PC-3 (cell line): ENCODE results near the gene LYVE1. TPM values are rescaled to one million over a fixed set of nuclear protein-coding genes. Genes with fewer than 3 reads are reported as not detected.

ENCODE experiments used
- ATAC-seq: fragments of 200-7000 bp; cut with Tn5 transposase; 2 replicates; pipeline ENCODE4 v1.9.1; 2020; ENCODE audit warnings: mild to moderate bottlenecking, moderate library complexity
- BruUV-seq: library from RNA; stranded (reverse); fragments of 400-500 nt; replicated peaks from 2 replicates; lab custom pipeline; 2021; lab: Mats Ljungman, UMichigan
- CTCF ChIA-PET: fragments of 300-600 bp; sonication (Branson Sonifier 250); formaldehyde crosslinking; loops from one replicate; lab custom pipeline; 2022; ENCODE audit warnings: antibody characterized with exemption; lab: Charles Lee
- POLR2A ChIA-PET: fragments of 300-600 bp; sonication (Branson Sonifier 250); formaldehyde crosslinking; loops from one replicate; lab custom pipeline; 2022; ENCODE audit warnings: antibody characterized with exemption; ENCODE audit not compliant: unreplicated experiment; lab: Charles Lee
- DNase-seq: peaks from one replicate; pipeline ENCODE4 v3.0.0-alpha.2; 2015
- H2AFZ ChIP-seq: fragments of 300-600 bp; sonication (generic); 2 replicates; pipeline ENCODE4 v1.6.0; 2016; ENCODE audit warnings: antibody characterized with exemption, low read length
- H3F3A ChIP-seq: fragments of 300-600 bp; sonication (generic); one replicate; pipeline ENCODE4 v1.6.0; 2017; ENCODE audit warnings: antibody characterized with exemption, low read length, control low read depth, mild to moderate bottlenecking; ENCODE audit not compliant: unreplicated experiment
- H3K27ac ChIP-seq: fragments of 300-600 bp; sonication (generic); 2 replicates; pipeline ENCODE4 v1.5.1; 2016; ENCODE audit warnings: mild to moderate bottlenecking, low read length
- H3K27me3 ChIP-seq: fragments of 300-600 bp; sonication (generic); 2 replicates; pipeline ENCODE4 v1.6.1; 2016; ENCODE audit warnings: low read length, mixed read lengths
- H3K36me3 ChIP-seq: fragments of 300-600 bp; sonication (generic); 2 replicates; pipeline ENCODE4 v1.6.1; 2016; ENCODE audit warnings: low read depth, mixed run types, low read length, mixed read lengths
- H3K4me1 ChIP-seq: fragments of 300-600 bp; sonication (generic); 2 replicates; pipeline ENCODE4 v1.5.1; 2016; ENCODE audit warnings: low read length; ENCODE audit not compliant: insufficient read depth
- H3K4me2 ChIP-seq: fragments of 300-600 bp; sonication (generic); 2 replicates; pipeline ENCODE4 v1.6.0; 2016; ENCODE audit warnings: low read length
- H3K4me3 ChIP-seq: fragments of 300-600 bp; sonication (generic); 2 replicates; pipeline ENCODE4 v1.5.1; 2016; ENCODE audit warnings: mild to moderate bottlenecking, low read length, mixed read lengths
- H3K79me2 ChIP-seq: fragments of 300-600 bp; sonication (generic); 2 replicates; pipeline ENCODE4 v1.6.1; 2017; ENCODE audit warnings: low read length, mixed read lengths
- H3K9ac ChIP-seq: fragments of 300-600 bp; sonication (generic); 2 replicates; pipeline ENCODE4 v1.6.0; 2016; ENCODE audit warnings: mild to moderate bottlenecking, low read length
- H3K9me2 ChIP-seq: fragments of 300-600 bp; sonication (generic); replicated peaks from 2 replicates; pipeline ENCODE4 v1.6.1; 2016; ENCODE audit warnings: mixed run types, low read length, mixed read lengths
- H3K9me3 ChIP-seq: fragments of 300-600 bp; sonication (generic); 2 replicates; pipeline ENCODE4 v1.6.1; 2016; ENCODE audit warnings: low read length, mixed read lengths
- H4K20me1 ChIP-seq: fragments of 300-600 bp; sonication (generic); 2 replicates; pipeline ENCODE4 v1.6.1; 2016; ENCODE audit warnings: low read length, mixed read lengths
- CTCF ChIP-seq: fragments of 300-600 bp; sonication (generic); conservative IDR thresholded peaks from 2 replicates; pipeline ENCODE4 v1.5.1; 2017; ENCODE audit warnings: antibody characterized with exemption, low read depth, mild to moderate bottlenecking, low read length
- EZH2 ChIP-seq: fragments of 300-600 bp; sonication (generic); IDR thresholded peaks from one replicate; pipeline ENCODE4 v1.6.1; 2017; ENCODE audit warnings: antibody characterized with exemption, mild to moderate bottlenecking, low read length; ENCODE audit not compliant: unreplicated experiment
- EZH2phosphoT487 ChIP-seq: fragments of 300-600 bp; sonication (generic); IDR thresholded peaks from 2 replicates; pipeline ENCODE4 v1.6.1; 2018; ENCODE audit warnings: mild to moderate bottlenecking, antibody characterized with exemption, low read length, borderline replicate concordance
- intact Hi-C: fragments of 100-400 bp; cut with micrococcal nuclease; formaldehyde crosslinking; loops from 2 replicates; pipeline ENCODE4 v1.9.0; 2023
- total RNA-seq: library from RNA; depleted of rRNA; stranded (reverse); fragments of >200 nt; gene quantifications from 2 replicates; pipeline ENCODE4 v1.2.3, GENCODE V29; 2014; rRNA removed

Gene LYVE1
- total RNA-seq, 1 experiment from 2014 or later: not detected

- DNase-seq (no peak), ATAC-seq (no peak)
- Histone ChIP-seq H3K36me3 (peaks cover 14% of the 10 kb centered on the region; the same call in 1 of the 2 replicates), H3K9me2 (no peaks in the 10 kb centered on the region), H3K4me1 (no peaks in the 10 kb centered on the region), H3K9ac (no peak overlapping the region), H2AFZ (no peak overlapping the region), H3K27ac (no peak overlapping the region), H3K4me3 (no peak overlapping the region), H3F3A (no peaks in the 10 kb centered on the region), H3K9me3 (no peaks in the 10 kb centered on the region), H3K4me2 (no peak overlapping the region), H3K79me2 (no peaks in the 10 kb centered on the region), H4K20me1 (no peaks in the 10 kb centered on the region), H3K27me3 (no peaks in the 10 kb centered on the region)
- POLR2A ChIA-PET: interaction anchor here (0.6 kb wide), 2 partner anchors 96 to 267 kb away, joined by 3 to 4 read pairs; no protein-coding TSS in a partner anchor
- CTCF ChIA-PET: no interaction called here
- TF ChIP-seq EZH2phosphoT487 (no peak), CTCF (no peak), EZH2 (no peak)
- intact Hi-C loops: no loop called here
- no TSS peak for BruUV-seq
These were observed 57.3 kb downstream of the LYVE1 start for GRCh38 chr11:10511181-10511621.

Other genes starting within 250 kb of the LYVE1 start
- gene AMPD3, start 113.4 kb downstream of the LYVE1 start, total RNA-seq: 11.8 and 16.5 TPM in 2 replicates
- gene RNF141, start 27.5 kb downstream of the LYVE1 start, total RNA-seq: 12.6 and 13.8 TPM in 2 replicates
- gene IRAG1, start 125.1 kb upstream of the LYVE1 start, total RNA-seq: 0.29 TPM in 1 of 2 replicates, not detected in the other
- gene CTR9, start 182.6 kb upstream of the LYVE1 start, total RNA-seq: 20.0 and 21.9 TPM in 2 replicates
- 999 and 1,007 TPM in 2 replicates for gene EIF4G2, start 240.3 kb upstream of the LYVE1 start, total RNA-seq